Stimulated activated CD4-positive, alpha-beta T cell treated with anti-CD3 and anti-CD28 coated beads, Interleukin-15, amount 100 ng/mL, for 1 hour (primary cell): ENCODE measurements around the gene ZBTB40.

Experiments used
- DNase-seq, 2 donors: peaks; one replicate each; pipeline ENCODE4 v3.0.0-alpha.2; 2020; ENCODE audit warnings: low read depth in 1 of 2, low spot score in 1 of 2

Gene ZBTB40

GRCh38 chr1:22462928-22463327, 11.3 kb downstream of the ZBTB40 start:
- no peak for DNase-seq

GRCh38 chr1:22465015-22465565, 13.4 kb downstream of the ZBTB40 start:
- no peak for DNase-seq

- no peak for DNase-seq
These were observed 14.0 kb downstream of the ZBTB40 start for GRCh38 chr1:22465671-22466070.

- no peak for DNase-seq
These were observed 18.6 kb downstream of the ZBTB40 start for GRCh38 chr1:22470227-22470626.

- no peak for DNase-seq
These were observed 19.4 kb downstream of the ZBTB40 start for GRCh38 chr1:22471078-22471477.

- DNase-seq = no peak
These were observed 20.0 kb downstream of the ZBTB40 start for GRCh38 chr1:22471610-22472009.

- DNase-seq = no peak
These were observed 20.9 kb downstream of the ZBTB40 start for GRCh38 chr1:22472596-22472995.

GRCh38 chr1:22473952-22474351, 22.3 kb downstream of the ZBTB40 start:
- no peak for DNase-seq

- DNase-seq = no peak
These were observed 24.9 kb downstream of the ZBTB40 start for GRCh38 chr1:22476566-22476965.

- DNase-seq = no peak
These were observed 31.5 kb downstream of the ZBTB40 start for GRCh38 chr1:22483121-22483520.

GRCh38 chr1:22484706-22485345, 33.2 kb downstream of the ZBTB40 start:
- no peak for DNase-seq

GRCh38 chr1:22485431-22485830, 33.8 kb downstream of the ZBTB40 start:
- DNase-seq = no peak

- DNase-seq = no peak
These were observed 36.1 kb downstream of the ZBTB40 start for GRCh38 chr1:22487781-22488180.

GRCh38 chr1:22488319-22488718, 36.7 kb downstream of the ZBTB40 start:
- DNase-seq = no peak

- DNase-seq = no peak
These were observed 37.6 kb downstream of the ZBTB40 start for GRCh38 chr1:22489278-22489677.

- no peak for DNase-seq
These were observed 38.2 kb downstream of the ZBTB40 start for GRCh38 chr1:22489823-22490222.

- DNase-seq = no peak
These were observed 38.7 kb downstream of the ZBTB40 start for GRCh38 chr1:22490309-22490708.

- no peak for DNase-seq
These were observed 40.5 kb downstream of the ZBTB40 start for GRCh38 chr1:22491995-22492715.

GRCh38 chr1:22494144-22494543, 42.5 kb downstream of the ZBTB40 start:
- no peak for DNase-seq

GRCh38 chr1:22494943-22495579, 43.4 kb downstream of the ZBTB40 start:
- DNase-seq = no peak

- DNase-seq = no peak
These were observed 45.0 kb downstream of the ZBTB40 start for GRCh38 chr1:22496536-22497160.

GRCh38 chr1:22498463-22498862, 46.8 kb downstream of the ZBTB40 start:
- DNase-seq = no peak
